Myocyte (in vitro differentiated cells): ENCODE data around the gene USP40. TPM values are rescaled to one million over a fixed set of nuclear protein-coding genes. Genes with fewer than 3 reads are reported as not detected.

Experiments
- DNase-seq: peaks from one replicate; pipeline ENCODE4 v3.0.0-alpha.2; 2012; ENCODE audit warnings: low read depth
- total RNA-seq: library from RNA; depleted of rRNA; stranded (reverse); fragments of >200 nt; gene quantifications from 2 replicates; pipeline ENCODE4 v1.2.3, GENCODE V29; 2014

USP40 gene
- total RNA-seq, 1 donor from 2014 or later: 23.4 TPM

- no peak for DNase-seq
Measured at GRCh38 chr2:233462202-233462785, 104.3 kb downstream of the USP40 start.

- DNase-seq: no peak
Measured at GRCh38 chr2:233461481-233461891, 105.1 kb downstream of the USP40 start.

GRCh38 chr2:233460726-233461441 lies 105.7 kb downstream of the USP40 start:
- DNase-seq: no peak

GRCh38 chr2:233459426-233459825 lies 107.2 kb downstream of the USP40 start:
- DNase-seq: no peak

- no peak for DNase-seq
Measured at GRCh38 chr2:233458826-233459225, 107.8 kb downstream of the USP40 start.

GRCh38 chr2:233458031-233458610 lies 108.5 kb downstream of the USP40 start:
- no peak for DNase-seq

- DNase-seq: no peak
Measured at GRCh38 chr2:233457356-233457755, 109.2 kb downstream of the USP40 start.

GRCh38 chr2:233456934-233457333 lies 109.6 kb downstream of the USP40 start:
- DNase-seq: no peak

GRCh38 chr2:233456111-233456510 lies 110.5 kb downstream of the USP40 start:
- no peak for DNase-seq

GRCh38 chr2:233455491-233455890 lies 111.1 kb downstream of the USP40 start:
- DNase-seq: no peak

- DNase-seq: no peak
Measured at GRCh38 chr2:233455006-233455405, 111.6 kb downstream of the USP40 start.

GRCh38 chr2:233453916-233454315 lies 112.7 kb downstream of the USP40 start:
- DNase-seq: no peak

- DNase-seq: peak; percentile 28
Measured at GRCh38 chr2:233453111-233453915, 113.3 kb downstream of the USP40 start.

GRCh38 chr2:233451950-233452349 lies 114.6 kb downstream of the USP40 start:
- DNase-seq: no peak

GRCh38 chr2:233450864-233451575 lies 115.6 kb downstream of the USP40 start:
- DNase-seq: no peak

- peak; percentile 73 for DNase-seq
Measured at GRCh38 chr2:233449921-233450863, 116.4 kb downstream of the USP40 start.

- no peak for DNase-seq
Measured at GRCh38 chr2:233449081-233449901, 117.3 kb downstream of the USP40 start.

GRCh38 chr2:233448575-233448974 lies 118.0 kb downstream of the USP40 start:
- no peak for DNase-seq

- DNase-seq: no peak
Measured at GRCh38 chr2:233448220-233448559, 118.4 kb downstream of the USP40 start.
